Ovary (tissue), 9 donors: Measurements from ENCODE around the gene PLCB2. TPM values are rescaled to one million over a fixed set of nuclear protein-coding genes. Genes with fewer than 3 reads are reported as not detected.

Experiments used
- DNase-seq, 5 donors: peaks; one replicate each; pipeline ENCODE4 v3.0.0-alpha.2; 2019 to 2020
- H3K27ac ChIP-seq, 2 donors: fragments of 200-600 bp; one replicate each; pipeline versions ENCODE4 v1.5.1 to v1.8.0; 2019 to 2022
- H3K27me3 ChIP-seq: fragments of 200-600 bp; one replicate; pipeline ENCODE4 v1.8.0; 2022
- H3K36me3 ChIP-seq: fragments of 200-600 bp; sonication (generic); one replicate; pipeline ENCODE4 v1.5.1; 2019
- H3K4me1 ChIP-seq: one replicate; pipeline ENCODE4 v1.8.1; 2013; ENCODE audit warnings: mild to moderate bottlenecking, moderate library complexity; ENCODE audit not compliant: insufficient read depth
- H3K4me3 ChIP-seq: fragments of 200-600 bp; sonication (generic); one replicate; pipeline ENCODE4 v1.5.1; 2017
- H3K9me3 ChIP-seq, 2 donors: fragments of 200-600 bp in 1 of 2; sonication (generic) in 1 of 2; one replicate each; pipeline versions ENCODE4 v1.5.1 to v1.8.1; 2013 to 2019; ENCODE audit warnings: mild to moderate bottlenecking in 1 of 2, moderate library complexity in 1 of 2
- CTCF ChIP-seq, 3 donors: fragments of 450-650 bp in 2 of 3; fragments of 200-600 bp in 1 of 3; IDR thresholded peaks; one replicate each; pipeline versions ENCODE4 v1.5.1 to v1.8.0; 2016 to 2022; ENCODE audit warnings: antibody characterized with exemption in 3 of 3, mild to moderate bottlenecking in 1 of 3
- EP300 ChIP-seq: sonication (generic); formaldehyde crosslinking; IDR thresholded peaks from one replicate; pipeline ENCODE4 v1.6.1; 2017; ENCODE audit warnings: antibody characterized with exemption
- POLR2A ChIP-seq: fragments of 450-650 bp; IDR thresholded peaks from one replicate; pipeline ENCODE4 v1.6.1; 2017; ENCODE audit warnings: antibody characterized with exemption, mild to moderate bottlenecking, moderate library complexity
- WGBS, 3 donors: extraction: QIAGEN DNeasy Blood & Tissue Kit in 1 of 3; methylation state at CpG; one replicate each; pipeline versions ENCODE4 v1.1.5 to v1.1.7; 2013 to 2017; 5-methylcytosine and 5-hydroxymethylcytosine counted together
- intact Hi-C, 4 donors: fragments of 100-400 bp; cut with DNase I; formaldehyde crosslinking; loops; one replicate each; pipeline versions ENCODE4 v1.11.0 to v1.15.1; 2022 to 2023
- polyA plus RNA-seq, 2 donors: library from polyadenylated mRNA; stranded (reverse); fragments of 200-250 nt in 1 of 2; fragments of 350-450 nt in 1 of 2; fragmentation: Illumina TruSeq in 1 of 2; extraction: RNeasy Lipid Tissue Mini Kit (QIAGEN cat#74804) in 1 of 2; gene quantifications; one replicate each; pipeline ENCODE4 v1.2.3, GENCODE V29; 2013 to 2014
- total RNA-seq, 7 donors: library from RNA; depleted of rRNA in 2 of 7; stranded (reverse); fragments of >200 nt in 2 of 7; fragmentation: NEBNext Ultra II Directional in 3 of 7; extraction: Animal tissue kit (Norgen Biotek cat#: 25700) in 3 of 7; gene quantifications; one replicate each; pipeline versions ENCODE4 v1.1.0 to v1.2.4, GENCODE V29; 2016 to 2023
- donor health status: DM: no; HTN: no; CAD: no; lungs with moderate emphysema.
- donor health status: DM: no; HTN: no; CAD: no.
- donor health status: Bipolar disorder and iron deficiency.
- donor health status: DM: yes; HTN: yes; CAD: no.
- donor health status: DM: no; HTN: no; CAD: no.
- donor health status: DM: yes; HTN: yes; CAD: no.

PLCB2 gene
- total and polyA plus RNA-seq, 9 donors = 1.9 to 13.9 (median 6.0) TPM

GRCh38 chr15:40329804-40330203 lies 22.1 kb upstream of the PLCB2 start:
- Histone ChIP-seq H3K27ac (peak overlapping the region in 1 of 2 donors; percentile 63), H3K27me3 (no peaks in the 10 kb centered on the region), H3K9me3 (no peaks in the 10 kb centered on the region), H3K36me3 (no peaks in the 10 kb centered on the region), H3K4me1 (peaks cover 14% of the 10 kb centered on the region), H3K4me3 (no peak overlapping the region)
- intact Hi-C loops = no loop called here
- no peak for DNase-seq
- TF ChIP-seq CTCF (IDR thresholded peaks at IDR 0.05) = no peak
- TF ChIP-seq POLR2A = no peak
- no peak for TF ChIP-seq EP300
- WGBS, 3 donors = 83 to 90% (median 88%) methylated on average over 7 of the region's 7 CpGs

- Histone ChIP-seq H3K27me3 (no peaks in the 10 kb centered on the region), H3K9me3 (no peaks in the 10 kb centered on the region), H3K36me3 (no peaks in the 10 kb centered on the region), H3K4me3 (no peak overlapping the region), H3K27ac (peak overlapping the region in 1 of 2 donors; percentile 63), H3K4me1 (peaks cover 14% of the 10 kb centered on the region)
- no peak for DNase-seq
- WGBS, 3 donors = 29 to 57% (median 38%) methylated on average over 5 of the region's 5 CpGs
- no peak for TF ChIP-seq EP300
- no peak for TF ChIP-seq CTCF (IDR thresholded peaks at IDR 0.05)
- no peak for TF ChIP-seq POLR2A
- intact Hi-C loops = no loop called here
Measured at GRCh38 chr15:40328751-40329150, 21.0 kb upstream of the PLCB2 start.

- intact Hi-C loops = no loop called here
- Histone ChIP-seq H3K9me3 (no peaks in the 10 kb centered on the region), H3K27ac (peak overlapping the region in 1 of 2 donors; percentile 63), H3K4me3 (no peak overlapping the region), H3K36me3 (no peaks in the 10 kb centered on the region), H3K4me1 (peaks cover 14% of the 10 kb centered on the region), H3K27me3 (no peaks in the 10 kb centered on the region)
- DNase-seq = no peak
- no peak for TF ChIP-seq EP300
- no peak for TF ChIP-seq CTCF (IDR thresholded peaks at IDR 0.05)
- TF ChIP-seq POLR2A = no peak
- WGBS, 3 donors = 22 to 45% (median 24%) methylated on average over 3 of the region's 3 CpGs
Measured at GRCh38 chr15:40328176-40328575, 20.4 kb upstream of the PLCB2 start.

- TF ChIP-seq POLR2A (no peak), CTCF (IDR thresholded peaks at IDR 0.05) (no peak), EP300 (no peak)
Measured at GRCh38 chr15:40327457-40327856, 19.7 kb upstream of the PLCB2 start.

More at GRCh38 chr15:40327457-40327856, 19.7 kb upstream of the PLCB2 start:
- intact Hi-C loops = no loop called here
- Histone ChIP-seq H3K27me3 (no peaks in the 10 kb centered on the region), H3K27ac (no peak overlapping the region), H3K9me3 (no peaks in the 10 kb centered on the region), H3K36me3 (no peaks in the 10 kb centered on the region), H3K4me3 (no peak overlapping the region), H3K4me1 (peaks cover 16% of the 10 kb centered on the region)
- WGBS, 3 donors = 69 to 73% (median 71%) methylated on average over 6 of the region's 6 CpGs
- DNase-seq = no peak
